ENCODE results near the gene CFAP61. TPM values are rescaled to one million over a fixed set of nuclear protein-coding genes. Genes with fewer than 3 reads are reported as not detected.
"Not testable (repeated sequence)": the region's sequence is repeated elsewhere in the genome, so short reads cannot be mapped to it uniquely, and the experiment has no call there.

CFAP61 gene
- total RNA-seq, 4 donors from 2014 or later: 0.18 to 0.80 (median 0.57) TPM

- DNase-seq (ENCODE audit: low spot score in 2 of 2): no peak
- no peaks in the 10 kb centered on the region for H3K9me3 ChIP-seq
- TF ChIP-seq EP300 (IDR thresholded peaks at IDR 0.05): no peak
- H3K27me3 ChIP-seq: no peaks in the 10 kb centered on the region
- H3K4me3 ChIP-seq: no peak overlapping the region
- H3K4me1 ChIP-seq: no peaks in the 10 kb centered on the region
- no peak overlapping the region for H3K27ac ChIP-seq
- H3K36me3 ChIP-seq: no peaks in the 10 kb centered on the region
Measured at GRCh38 chr20:20102163-20102562, 49.8 kb downstream of the CFAP61 start.

- no peak for DNase-seq (ENCODE audit: low spot score in 2 of 2)
- Histone ChIP-seq H3K27me3 (no peaks in the 10 kb centered on the region), H3K4me1 (no peaks in the 10 kb centered on the region), H3K27ac (no peak overlapping the region), H3K36me3 (no peaks in the 10 kb centered on the region), H3K9me3 (no peaks in the 10 kb centered on the region), H3K4me3 (no peak overlapping the region)
- no peak for TF ChIP-seq EP300 (IDR thresholded peaks at IDR 0.05)
Measured at GRCh38 chr20:20102716-20103258, 50.5 kb downstream of the CFAP61 start.

GRCh38 chr20:20103486-20103885 is 51.2 kb downstream of the CFAP61 start:
- Histone ChIP-seq H3K27me3 (no peaks in the 10 kb centered on the region), H3K4me1 (no peaks in the 10 kb centered on the region), H3K27ac (no peak overlapping the region), H3K9me3 (no peaks in the 10 kb centered on the region), H3K4me3 (no peak overlapping the region), H3K36me3 (no peaks in the 10 kb centered on the region)
- DNase-seq (ENCODE audit: low spot score in 2 of 2): no peak
- 72% methylated on average over 2 of the region's 2 CpGs for WGBS
- TF ChIP-seq POLR2A (IDR thresholded peaks at IDR 0.05): no peak
- no peak for TF ChIP-seq POLR2AphosphoS5 (IDR thresholded peaks at IDR 0.05)
- TF ChIP-seq EP300 (IDR thresholded peaks at IDR 0.05): no peak
- TF ChIP-seq CTCF (IDR thresholded peaks at IDR 0.05): no peak

GRCh38 chr20:20123187-20123586 is 70.9 kb downstream of the CFAP61 start:
- not testable (repeated sequence) for H3K27ac ChIP-seq; H3K36me3 ChIP-seq; H3K9me3 ChIP-seq; DNase-seq (ENCODE audit: low spot score in 2 of 2); H3K4me3 ChIP-seq; H3K4me1 ChIP-seq; H3K27me3 ChIP-seq
- 83% methylated on average over 1 of the region's 1 CpG for WGBS

GRCh38 chr20:20130399-20130798 is 78.1 kb downstream of the CFAP61 start:
- H3K27ac ChIP-seq: no peak overlapping the region
- H3K27me3 ChIP-seq: no peaks in the 10 kb centered on the region
- H3K36me3 ChIP-seq: no peaks in the 10 kb centered on the region
- H3K4me3 ChIP-seq: no peak overlapping the region
- no peak for TF ChIP-seq POLR2A (IDR thresholded peaks at IDR 0.05)
- TF ChIP-seq EP300 (IDR thresholded peaks at IDR 0.05): no peak
- TF ChIP-seq CTCF (IDR thresholded peaks at IDR 0.05): no peak
- TF ChIP-seq POLR2AphosphoS5 (IDR thresholded peaks at IDR 0.05): no peak
- no peaks in the 10 kb centered on the region for H3K4me1 ChIP-seq
- DNase-seq (ENCODE audit: low spot score in 2 of 2): no peak
- H3K9me3 ChIP-seq: peaks cover 8% of the 10 kb centered on the region

- Histone ChIP-seq H3K4me1 (no peaks in the 10 kb centered on the region), H3K27ac (no peak overlapping the region), H3K4me3 (no peak overlapping the region), H3K36me3 (no peaks in the 10 kb centered on the region), H3K27me3 (no peaks in the 10 kb centered on the region), H3K9me3 (peaks cover 4% of the 10 kb centered on the region)
- 16% methylated on average over 1 of the region's 1 CpG for WGBS
- DNase-seq (ENCODE audit: low spot score in 2 of 2): no peak
- TF ChIP-seq EP300 (IDR thresholded peaks at IDR 0.05) (no peak), POLR2A (IDR thresholded peaks at IDR 0.05) (no peak), POLR2AphosphoS5 (IDR thresholded peaks at IDR 0.05) (no peak), CTCF (IDR thresholded peaks at IDR 0.05) (no peak)
Measured at GRCh38 chr20:20134941-20135575, 82.7 kb downstream of the CFAP61 start.

- H3K27ac ChIP-seq: no peak overlapping the region
- no peak overlapping the region for H3K4me3 ChIP-seq
- TF ChIP-seq EP300 (IDR thresholded peaks at IDR 0.05) (no peak), CTCF (IDR thresholded peaks at IDR 0.05) (no peak), POLR2A (IDR thresholded peaks at IDR 0.05) (no peak), POLR2AphosphoS5 (IDR thresholded peaks at IDR 0.05) (no peak)
- no peaks in the 10 kb centered on the region for H3K27me3 ChIP-seq
- H3K9me3 ChIP-seq: no peaks in the 10 kb centered on the region
- 89% methylated on average over 1 of the region's 1 CpG for WGBS
- DNase-seq (ENCODE audit: low spot score in 2 of 2): no peak
- no peaks in the 10 kb centered on the region for H3K36me3 ChIP-seq
- H3K4me1 ChIP-seq: no peaks in the 10 kb centered on the region
Measured at GRCh38 chr20:20136313-20136712, 84.0 kb downstream of the CFAP61 start.

All from suprapubic skin (tissue), 4 donors.